NCI-H774 (cell line): ENCODE results near the gene ITPR2.
"Not testable (repeated sequence)": the region's sequence is repeated elsewhere in the genome, so short reads cannot be mapped to it uniquely, and the experiment has no call there.

Experiments used
- DNase-seq: peaks from one replicate; lab custom pipeline; 2025; lab: John Stamatoyannopoulos, UW

The ITPR2 gene

GRCh38 chr12:26848156-26848825 is 15.3 kb upstream of the ITPR2 start:
- no peak for DNase-seq

GRCh38 chr12:26847431-26847830 is 14.4 kb upstream of the ITPR2 start:
- no peak for DNase-seq

DNA sequence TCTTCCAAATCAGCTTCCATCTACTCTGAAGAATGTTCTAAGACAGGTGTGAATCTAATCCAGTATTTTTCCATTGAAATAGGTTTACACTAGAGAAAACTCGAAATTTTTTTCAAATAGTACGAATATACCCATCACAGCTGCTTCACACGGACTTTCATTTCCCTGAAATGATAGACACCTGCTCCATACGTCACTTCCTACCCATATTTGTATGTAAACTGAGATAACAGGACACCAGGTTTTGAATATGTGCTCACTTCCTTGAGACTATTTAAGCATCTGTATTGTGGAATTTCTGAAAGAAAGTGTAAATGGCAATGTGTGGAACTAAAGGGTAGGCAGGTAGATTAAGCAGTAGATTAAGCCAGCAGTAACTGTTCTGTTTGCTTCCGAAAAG is 13.4 kb upstream of the ITPR2 start:
- no peak for DNase-seq

- DNase-seq, result no peak
These were observed 13.0 kb upstream of the ITPR2 start for GRCh38 chr12:26845984-26846383.

DNA sequence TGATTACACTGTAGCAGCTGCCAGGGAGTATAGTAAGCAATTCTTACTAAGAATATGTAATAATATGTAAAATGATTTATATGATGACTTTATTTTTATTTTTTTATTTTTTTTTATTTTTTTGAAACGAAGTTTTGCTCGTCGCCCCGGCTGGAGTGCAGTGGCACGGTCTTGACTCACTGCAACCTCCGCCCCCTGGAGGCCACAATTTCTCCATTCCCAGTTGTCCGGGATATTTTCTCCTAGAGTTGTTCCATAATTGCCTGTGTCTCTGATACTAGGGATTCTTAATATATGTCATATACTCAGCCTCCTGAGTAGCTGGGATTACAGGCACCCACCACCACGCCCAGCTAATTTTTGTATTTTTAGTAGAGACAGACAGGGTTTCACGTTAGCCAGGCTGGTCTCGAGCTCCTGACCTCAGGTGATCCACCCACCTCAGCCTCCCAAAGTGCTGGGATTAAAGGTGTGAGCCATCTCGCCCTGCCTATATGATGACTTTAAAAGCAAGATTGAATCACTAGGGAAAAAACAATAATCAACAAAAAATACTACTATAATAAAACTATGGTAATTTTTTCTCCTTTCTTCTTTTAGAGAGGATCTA is 12.2 kb upstream of the ITPR2 start:
- no peak for DNase-seq

- DNase-seq, result no peak
These were observed 10.3 kb upstream of the ITPR2 start for GRCh38 chr12:26843311-26843710.

DNA sequence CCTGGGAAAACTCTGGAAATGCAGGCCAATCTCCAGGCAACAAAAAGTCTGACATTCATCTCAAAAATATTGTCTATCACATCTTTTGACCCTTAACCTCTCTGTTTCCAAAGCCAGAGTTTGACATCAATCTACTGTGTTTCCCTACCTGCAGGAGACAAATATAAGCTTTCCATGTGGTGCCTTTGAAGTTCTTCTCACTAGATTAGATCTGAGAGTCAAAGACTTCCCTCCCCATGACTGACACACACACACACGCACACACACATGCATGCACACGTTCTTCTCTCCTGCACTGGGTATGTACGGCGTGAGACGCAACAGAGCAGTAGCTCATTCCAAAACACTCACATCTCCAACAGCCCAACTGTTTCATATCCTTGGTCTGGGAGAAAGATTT is 8.1 kb upstream of the ITPR2 start:
- no peak for DNase-seq

- DNase-seq, result no peak
These were observed 6.5 kb upstream of the ITPR2 start for GRCh38 chr12:26839512-26839911.

DNA sequence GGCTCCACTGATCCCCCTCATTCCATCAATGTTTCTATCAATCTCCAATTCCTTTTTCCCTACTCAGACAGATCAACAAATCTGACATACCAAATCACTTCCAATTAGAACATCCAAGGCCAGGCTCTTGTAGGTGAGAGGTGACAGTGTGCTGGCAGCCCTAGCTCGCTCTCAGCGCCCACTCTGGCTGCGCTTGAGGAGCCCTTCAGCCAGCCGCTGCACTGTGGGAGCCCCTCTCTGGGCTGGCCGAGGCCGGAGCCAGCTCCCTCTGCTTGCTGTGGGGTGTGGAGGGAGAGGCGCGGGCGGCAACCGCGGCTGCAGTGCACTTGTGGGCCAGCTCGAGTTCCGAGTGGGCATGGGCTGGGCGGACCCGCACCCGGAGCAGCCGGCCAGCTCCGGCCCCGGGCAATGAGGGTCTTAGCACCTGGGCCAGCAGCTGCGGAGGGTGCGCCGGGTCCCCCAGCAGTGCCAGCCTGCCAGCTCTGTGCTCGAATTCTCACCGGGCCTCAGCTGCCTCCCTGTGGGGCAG is 6.0 kb upstream of the ITPR2 start:
- no peak for DNase-seq

GRCh38 chr12:26836201-26836600 is 3.2 kb upstream of the ITPR2 start:
- DNase-seq, result no peak

DNA sequence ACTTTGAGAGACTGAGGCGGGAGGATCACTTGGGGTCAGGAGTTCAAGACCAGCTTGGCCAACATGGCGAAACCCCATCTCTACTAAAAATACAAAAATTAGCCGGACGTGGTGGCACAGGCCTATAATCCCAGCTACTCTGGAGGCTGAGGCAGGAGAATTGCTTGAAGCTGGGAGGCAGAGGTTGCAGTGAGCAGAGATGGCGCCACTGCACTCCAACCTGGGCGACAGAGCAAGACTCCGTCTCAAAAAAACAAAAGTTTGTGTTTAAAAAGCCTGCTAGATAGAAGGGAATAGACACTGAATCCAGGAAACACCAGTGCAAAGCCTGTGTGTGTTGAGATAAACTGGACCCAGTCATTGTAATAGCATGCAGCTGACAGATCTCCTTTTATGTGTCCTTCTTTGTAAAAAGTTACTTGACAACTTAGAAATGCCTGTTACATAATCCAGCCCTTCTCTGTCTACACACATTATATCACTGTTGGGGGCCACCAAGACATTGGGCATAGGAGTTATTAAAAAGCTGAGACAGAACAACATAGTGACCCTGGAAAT is 1.6 kb upstream of the ITPR2 start:
- not testable (repeated sequence) for DNase-seq

GRCh38 chr12:26833743-26834490 is 923 bp upstream of the ITPR2 start:
- no peak for DNase-seq

DNA sequence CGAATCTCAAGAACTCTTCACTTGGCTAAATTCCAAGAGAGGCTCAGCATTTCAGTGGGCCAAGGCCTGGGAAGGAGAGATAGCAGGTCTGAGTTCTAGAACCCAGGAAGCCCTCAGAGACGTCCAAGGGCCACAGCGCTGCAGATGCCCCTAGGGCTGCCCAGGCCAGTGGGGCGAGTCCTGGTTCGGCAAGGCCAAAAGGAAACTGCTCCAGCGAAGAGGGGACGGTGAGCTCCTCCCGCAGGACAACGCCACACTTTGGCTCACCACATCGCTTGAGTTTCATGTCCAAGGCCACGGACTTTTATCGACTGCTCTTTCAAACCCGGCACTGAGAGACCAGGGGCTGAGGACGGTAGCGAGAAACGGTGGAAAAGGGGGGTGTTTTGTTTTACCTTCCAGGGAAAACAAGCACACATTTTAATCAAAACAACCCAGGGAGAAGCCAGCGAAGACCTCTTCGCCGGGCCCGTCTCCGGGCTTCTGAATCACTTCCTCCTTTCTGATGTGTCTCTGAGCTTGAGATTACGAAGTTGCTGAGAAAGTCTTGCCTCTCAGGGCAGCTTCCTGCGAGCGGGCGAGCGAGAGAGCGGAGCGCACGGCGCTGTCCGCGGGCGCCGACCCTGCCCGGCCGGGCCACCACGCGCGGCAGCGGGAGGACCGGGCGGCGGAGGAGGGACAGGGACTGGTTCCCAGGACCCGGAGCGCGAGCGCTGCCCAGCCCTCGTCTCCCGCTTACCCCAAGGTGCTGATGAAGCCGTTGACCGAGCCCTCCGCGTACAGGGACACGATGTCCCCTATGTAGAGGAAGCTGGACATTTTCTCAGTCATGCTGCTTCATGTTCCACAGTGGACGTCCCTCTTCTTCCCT is 808 bp downstream of the ITPR2 start:
- peak; percentile 52 for DNase-seq

DNA sequence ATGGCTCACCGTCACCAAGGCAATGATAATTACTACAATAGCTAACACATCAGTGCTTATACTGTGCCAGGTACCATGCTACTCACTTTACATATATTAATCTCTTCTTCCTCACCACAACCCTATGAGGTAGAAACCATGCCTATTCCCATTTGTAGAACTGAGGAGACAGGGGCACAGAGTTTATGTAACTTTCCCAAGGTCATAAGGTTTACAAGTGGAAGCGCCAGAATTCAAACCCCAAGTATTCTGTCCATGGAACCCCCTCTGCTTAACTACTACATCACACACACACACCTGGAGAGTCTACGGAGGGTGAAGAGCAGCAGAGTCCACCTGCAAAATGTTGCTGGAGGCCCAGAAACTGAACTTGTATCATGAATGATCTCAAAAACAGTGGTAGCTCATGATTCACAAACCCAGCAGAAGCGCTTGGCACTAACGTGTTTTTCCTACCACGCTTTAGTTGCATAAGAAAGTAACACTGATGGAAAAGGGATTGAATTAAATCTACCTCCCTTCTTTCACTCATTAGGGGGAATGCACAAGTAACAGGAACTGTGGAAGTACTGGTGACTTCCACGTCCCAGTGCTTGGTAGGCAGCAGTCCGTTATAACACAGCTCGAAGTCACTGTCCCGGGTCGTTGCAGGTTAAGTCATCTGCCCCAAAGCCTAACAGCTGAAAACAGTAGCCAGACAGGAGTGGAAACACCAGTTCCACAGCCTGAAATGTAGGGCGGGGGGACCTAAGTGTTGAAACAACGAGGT is 2.0 kb downstream of the ITPR2 start:
- DNase-seq, result no peak

- no peak for DNase-seq
These were observed 2.6 kb downstream of the ITPR2 start for GRCh38 chr12:26830363-26830762.

DNA sequence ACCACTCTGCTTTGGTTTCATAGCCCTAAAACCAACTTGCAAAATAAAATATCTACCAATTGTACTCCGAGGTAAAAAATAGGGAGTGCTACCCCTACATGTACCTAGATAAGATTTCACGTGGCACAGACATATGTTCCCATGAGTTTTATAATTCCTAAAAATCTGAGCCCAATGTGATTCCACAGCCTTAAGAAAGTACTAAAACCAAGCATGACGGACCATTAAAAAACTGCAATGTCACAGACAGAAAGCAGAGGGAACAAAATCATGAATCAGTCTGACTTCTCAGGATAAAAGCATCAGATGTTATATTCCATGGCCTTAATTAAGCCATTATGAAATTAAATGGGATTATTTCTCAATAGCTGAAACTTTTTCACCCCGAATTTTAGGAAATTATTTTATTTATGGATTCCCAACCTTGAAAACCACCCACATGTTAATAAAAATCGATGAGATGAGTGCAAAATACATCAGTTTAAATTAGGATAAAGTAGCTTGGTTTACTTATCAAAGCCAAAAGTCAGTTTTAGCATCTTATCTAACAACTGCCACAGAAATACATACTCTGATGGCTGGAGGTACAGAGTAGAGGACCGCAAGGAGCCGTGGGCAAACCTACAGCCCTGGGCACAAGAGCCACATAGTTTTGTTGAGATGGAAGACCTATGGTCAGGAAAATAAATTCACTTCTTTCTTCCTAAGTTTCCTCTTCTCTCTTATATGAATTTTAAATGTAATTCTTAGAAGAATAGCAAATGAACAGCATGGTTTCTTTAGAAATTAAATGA is 4.5 kb downstream of the ITPR2 start:
- DNase-seq, result no peak

GRCh38 chr12:26826437-26826836 is 6.6 kb downstream of the ITPR2 start:
- no peak for DNase-seq

GRCh38 chr12:26825459-26826016 is 7.5 kb downstream of the ITPR2 start:
- DNase-seq, result no peak

- DNase-seq, result no peak
These were observed 9.6 kb downstream of the ITPR2 start for GRCh38 chr12:26823390-26823789.

DNA sequence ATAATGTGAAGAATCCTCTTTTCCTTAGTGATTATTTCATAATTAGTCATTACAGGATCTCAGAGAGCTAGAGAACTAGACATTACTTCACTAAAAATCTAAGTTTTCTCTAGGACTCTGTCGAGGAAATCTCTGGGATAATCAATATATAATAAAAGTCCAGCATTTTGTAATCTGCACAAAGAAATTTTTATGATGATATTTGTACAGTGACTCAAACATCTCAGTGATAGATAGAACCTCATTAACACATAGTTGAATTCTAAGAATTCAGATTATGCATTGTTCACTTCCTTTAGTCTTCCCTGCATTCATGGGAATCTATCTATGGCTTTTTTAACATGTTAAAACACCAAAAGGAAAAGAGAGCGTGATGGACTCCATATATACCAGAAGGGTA is 11.0 kb downstream of the ITPR2 start:
- DNase-seq, result no peak
